IMR-90 (cell line): ENCODE data around the gene GGCT. TPM values are rescaled to one million over a fixed set of nuclear protein-coding genes. Genes with fewer than 3 reads are reported as not detected.

Source experiments
- ATAC-seq: fragments of 200-7000 bp; cut with Tn5 transposase; 2 replicates; pipeline ENCODE4 v1.9.1; 2020; ENCODE audit warnings: low read depth, mild to moderate bottlenecking, moderate library complexity
- BruUV-seq: library from RNA; stranded (reverse); fragments of 400-500 nt; replicated peaks from 2 replicates; lab custom pipeline; 2021; lab: Mats Ljungman, UMichigan
- CTCF ChIA-PET: fragments of 300-600 bp; formaldehyde crosslinking; extraction: SDS; loops from one replicate; lab custom pipeline; 2021; ENCODE audit warnings: antibody characterized with exemption; lab: Yijun Ruan, JAX
- POLR2A ChIA-PET: fragments of 300-600 bp; sonication (Branson Sonifier 250); formaldehyde crosslinking; loops from one replicate; lab custom pipeline; 2022; ENCODE audit warnings: antibody characterized with exemption; ENCODE audit not compliant: unreplicated experiment; lab: Charles Lee
- DNase-seq: peaks from one replicate; pipeline ENCODE4 v3.0.0; 2013
- H2AFZ ChIP-seq: replicated peaks from 2 replicates; pipeline ENCODE3; 2013; ENCODE audit warnings: low read length, mild to moderate bottlenecking; ENCODE audit not compliant: poor library complexity
- H2AK5ac ChIP-seq: 2 replicates; pipeline ENCODE4 v1.6.1; 2013; ENCODE audit warnings: low read depth, low read length, inconsistent platforms
- H2AK9ac ChIP-seq: replicated peaks from 2 replicates; pipeline ENCODE3; 2013; ENCODE audit warnings: mild to moderate bottlenecking, low read depth, low read length, moderate library complexity; ENCODE audit not compliant: poor library complexity
- H2BK120ac ChIP-seq: 2 replicates; pipeline ENCODE4 v1.6.1; 2013; ENCODE audit warnings: low read depth, low read length, inconsistent platforms
- H2BK15ac ChIP-seq: 3 replicates; pipeline ENCODE4 v1.6.1; 2013; ENCODE audit warnings: low read depth, low read length, inconsistent platforms
- H2BK20ac ChIP-seq: 2 replicates; pipeline ENCODE4 v1.6.1; 2013; ENCODE audit warnings: low read depth, mild to moderate bottlenecking, inconsistent platforms, low read length, moderate library complexity
- H2BK5ac ChIP-seq: 2 replicates; pipeline ENCODE4 v1.6.1; 2013; ENCODE audit warnings: mild to moderate bottlenecking, low read depth, low read length, inconsistent platforms; ENCODE audit not compliant: poor library complexity, severe bottlenecking
- H3K14ac ChIP-seq: replicated peaks from 2 replicates; pipeline ENCODE4 v1.6.1; 2013; ENCODE audit warnings: low read depth, low read length, inconsistent platforms
- H3K18ac ChIP-seq: 2 replicates; pipeline ENCODE4 v1.6.1; 2013; ENCODE audit warnings: low read depth, low read length, control low read depth
- H3K23ac ChIP-seq: 2 replicates; pipeline ENCODE4 v1.6.1; 2013; ENCODE audit warnings: low read depth, low read length, inconsistent platforms
- H3K27ac ChIP-seq: 2 replicates; pipeline ENCODE4 v1.5.1; 2013; ENCODE audit warnings: mild to moderate bottlenecking, control low read depth, low read length; ENCODE audit not compliant: insufficient read depth
- H3K27me3 ChIP-seq: 2 replicates; pipeline ENCODE4 v1.6.1; 2013; ENCODE audit warnings: low read length; ENCODE audit not compliant: control insufficient read depth, insufficient read depth
- H3K36me3 ChIP-seq: 2 replicates; pipeline ENCODE4 v1.6.1; 2013; ENCODE audit warnings: low read length, mixed read lengths; ENCODE audit not compliant: control insufficient read depth, insufficient read depth
- H3K4ac ChIP-seq: 2 replicates; pipeline ENCODE4 v1.6.1; 2013; ENCODE audit warnings: low read depth, low read length, inconsistent platforms
- H3K4me1 ChIP-seq: 2 replicates; pipeline ENCODE4 v1.6.1; 2013; ENCODE audit warnings: low read length, mixed read lengths; ENCODE audit not compliant: control insufficient read depth, insufficient read depth
- H3K4me2 ChIP-seq: 2 replicates; pipeline ENCODE4 v1.6.1; 2013; ENCODE audit warnings: low read depth, mild to moderate bottlenecking, control low read depth, low read length, moderate library complexity
- H3K4me3 ChIP-seq: 2 replicates; pipeline ENCODE4 v1.5.1; 2013; ENCODE audit warnings: low read depth, mild to moderate bottlenecking, control low read depth, low read length, moderate library complexity; ENCODE audit not compliant: insufficient read depth
- H3K56ac ChIP-seq: 2 replicates; pipeline ENCODE4 v1.6.1; 2013; ENCODE audit warnings: low read length, inconsistent platforms; ENCODE audit not compliant: insufficient read depth; ENCODE audit errors: extremely low read depth
- H3K79me1 ChIP-seq, 2 experiments: 2 replicates each; pipeline ENCODE4 v1.6.1; 2013; ENCODE audit warnings: low read length in 2 of 2, inconsistent platforms in 1 of 2, low read depth in 1 of 2
- H3K9ac ChIP-seq: 2 replicates; pipeline ENCODE4 v1.6.1; 2013; ENCODE audit warnings: low read depth, low read length, control low read depth
- H3K9me1 ChIP-seq: 2 replicates; pipeline ENCODE4 v1.6.1; 2013; ENCODE audit warnings: low read length, inconsistent platforms; ENCODE audit not compliant: insufficient read depth
- H3K9me3 ChIP-seq: 2 replicates; pipeline ENCODE4 v1.6.1; 2013; ENCODE audit warnings: low read length; ENCODE audit not compliant: control insufficient read depth, insufficient read depth
- H4K20me1 ChIP-seq: 2 replicates; pipeline ENCODE4 v1.6.1; 2013; ENCODE audit warnings: low read length, inconsistent platforms; ENCODE audit not compliant: insufficient read depth
- H4K5ac ChIP-seq: 2 replicates; pipeline ENCODE4 v1.6.1; 2013; ENCODE audit warnings: mild to moderate bottlenecking, low read depth, low read length, control low read depth
- H4K8ac ChIP-seq, 2 experiments: 2 replicates each; pipeline ENCODE4 v1.6.1; 2013; ENCODE audit warnings: low read depth in 2 of 2, low read length in 2 of 2, control low read depth in 1 of 2, inconsistent platforms in 1 of 2
- H4K91ac ChIP-seq: 2 replicates; pipeline ENCODE4 v1.6.1; 2013; ENCODE audit warnings: low read depth, low read length, inconsistent platforms; ENCODE audit not compliant: insufficient read depth
- BHLHE40 ChIP-seq: fragments of 150-350 bp; IDR thresholded peaks from 2 replicates; pipeline ENCODE4 v1.6.1; 2016; ENCODE audit warnings: mild to moderate bottlenecking, low read depth, low read length
- CEBPB ChIP-seq: IDR thresholded peaks from 2 replicates; pipeline ENCODE4 v1.6.1; 2012; ENCODE audit warnings: low read depth, low read length, improper control_type of control experiment
- CHD1 ChIP-seq: IDR thresholded peaks from 2 replicates; pipeline ENCODE4 v1.6.1; 2012; ENCODE audit warnings: low read depth, low read length, improper control_type of control experiment
- FOS ChIP-seq: fragments of 150-350 bp; IDR thresholded peaks from 2 replicates; pipeline ENCODE4 v1.6.1; 2016; ENCODE audit warnings: low read depth, low read length
- MAFK ChIP-seq: IDR thresholded peaks from 2 replicates; pipeline ENCODE4 v1.6.1; 2012; ENCODE audit warnings: low read depth, low read length, improper control_type of control experiment
- MAZ ChIP-seq: IDR thresholded peaks from 2 replicates; pipeline ENCODE4 v1.6.1; 2012; ENCODE audit warnings: low read depth, mild to moderate bottlenecking, low read length, improper control_type of control experiment, moderate library complexity, borderline replicate concordance
- MXI1 ChIP-seq: IDR thresholded peaks from 2 replicates; pipeline ENCODE4 v1.6.1; 2012; ENCODE audit warnings: low read depth, mild to moderate bottlenecking, low read length, moderate library complexity, borderline replicate concordance
- NFE2L2 ChIP-seq: fragments of 150-350 bp; IDR thresholded peaks from 2 replicates; pipeline ENCODE4 v1.6.1; 2016; ENCODE audit warnings: low read depth, mild to moderate bottlenecking, low read length
- POLR2A ChIP-seq: IDR thresholded peaks from 2 replicates; pipeline ENCODE4 v1.6.1; 2012; ENCODE audit warnings: mild to moderate bottlenecking, low read depth, low read length
- RAD21 ChIP-seq: IDR thresholded peaks from 2 replicates; pipeline ENCODE4 v1.6.1; 2012; ENCODE audit warnings: low read length, improper control_type of control experiment
- RCOR1 ChIP-seq: IDR thresholded peaks from 2 replicates; pipeline ENCODE4 v1.6.1; 2012; ENCODE audit warnings: mild to moderate bottlenecking, low read length, improper control_type of control experiment; ENCODE audit not compliant: insufficient replicate concordance
- RFX5 ChIP-seq: IDR thresholded peaks from 2 replicates; pipeline ENCODE4 v1.8.0; 2012; ENCODE audit warnings: low read depth, mild to moderate bottlenecking, low read length, moderate library complexity
- SMC3 ChIP-seq: fragments of 150-350 bp; IDR thresholded peaks from 2 replicates; pipeline ENCODE4 v1.6.1; 2016; ENCODE audit warnings: low read depth, mild to moderate bottlenecking, antibody characterized with exemption, low read length, moderate library complexity
- dilution Hi-C: fragments of 300-500 bp; cut with HindIII; formaldehyde crosslinking; loops from one replicate; pipeline ENCODE4 v1.14.3; 2018; ENCODE audit warnings: low sequenced_read_pairs; ENCODE audit not compliant: unreplicated experiment
- in situ Hi-C: fragments of 300-500 bp; cut with MboI; formaldehyde crosslinking; loops from 3 replicates; pipeline ENCODE4 v1.14.3; 2019; ENCODE audit warnings: low sequenced_read_pairs, inconsistent platforms, mixed read lengths
- intact Hi-C: fragments of 100-400 bp; cut with micrococcal nuclease; formaldehyde crosslinking; loops from 2 replicates; pipeline ENCODE4 v1.10.0; 2022
- polyA plus RNA-seq, 3 experiments: library from polyadenylated mRNA; depleted of rRNA; stranded (reverse); fragments of >200 nt; gene quantifications; 2 replicates each; pipeline ENCODE4 v1.2.3, GENCODE V29; 2012; ENCODE audit warnings: low replicate concordance in 1 of 3
- total RNA-seq: library from RNA; depleted of rRNA; stranded (reverse); fragments of >200 nt; gene quantifications from 2 replicates; pipeline ENCODE4 v1.2.3, GENCODE V29; 2012
- TF ChIP-seq, protein P1 (sequence below): fragments of 150-350 bp; IDR thresholded peaks from 2 replicates; pipeline ENCODE4 v1.6.1; 2016; ENCODE audit warnings: low read depth, mild to moderate bottlenecking, low read length, moderate library complexity, borderline replicate concordance
- TF ChIP-seq, protein P2 (sequence below): fragments of 150-350 bp; IDR thresholded peaks from 2 replicates; pipeline ENCODE4 v1.6.1; 2017; ENCODE audit warnings: mild to moderate bottlenecking, antibody characterized with exemption, low read length, low read depth

The GGCT gene
- total and polyA plus RNA-seq, 2 of the 4 experiments (the other 2 are of a cell fraction) = 12.0 to 18.6 TPM

DNA sequence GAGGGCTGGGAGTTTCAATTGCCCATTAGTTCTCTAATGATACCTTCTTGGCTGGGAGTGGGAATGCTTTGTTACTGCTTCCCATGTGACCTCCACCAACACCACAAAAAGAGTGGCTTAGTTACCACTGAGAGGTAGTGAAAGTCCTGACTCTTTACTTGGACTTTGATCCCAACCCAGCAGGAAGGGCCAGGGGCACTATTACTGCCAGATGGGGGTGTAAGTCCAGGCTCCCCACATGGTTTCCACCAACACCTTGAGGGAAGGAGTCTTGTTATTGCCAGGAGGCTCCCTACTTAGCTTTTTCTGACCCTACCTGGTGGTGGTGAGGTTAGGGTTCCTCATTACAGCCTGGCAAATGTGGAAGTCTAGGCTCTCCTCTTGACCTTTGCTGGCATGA lies 11.4 kb downstream of the GGCT start:
- no peak overlapping the region for H2AFZ ChIP-seq
- no peak overlapping the region for H2BK20ac ChIP-seq
- no peak overlapping the region for H4K91ac ChIP-seq
- no peak overlapping the region for H3K4me3 ChIP-seq
- no peak overlapping the region for H3K27ac ChIP-seq
- 0 out of 2 replicates have a peak, but pooled peaks cover 2% of the 10 kb centered on the region for H3K36me3 ChIP-seq
- no peak overlapping the region for H3K4ac ChIP-seq
- no peak overlapping the region for H2BK15ac ChIP-seq
- H2BK5ac ChIP-seq = no peak overlapping the region
- H2AK5ac ChIP-seq = no peak overlapping the region
- no peak for ATAC-seq
- in situ Hi-C loops = no loop called here
- no peak overlapping the region for H2AK9ac ChIP-seq
- H3K9ac ChIP-seq = no peak overlapping the region
- no peak overlapping the region for H3K23ac ChIP-seq
- no peak overlapping the region for H3K18ac ChIP-seq
- H4K20me1 ChIP-seq = no peaks in the 10 kb centered on the region
- H3K9me3 ChIP-seq = peaks cover 5% of the 10 kb centered on the region; the same call in 1 of the 2 replicates
- dilution Hi-C loops = no loop called here
- intact Hi-C loops = no loop called here
- H4K5ac ChIP-seq = no peak overlapping the region
- no peak overlapping the region for H3K4me2 ChIP-seq
- no peaks in the 10 kb centered on the region for H3K27me3 ChIP-seq
- no peaks in the 10 kb centered on the region for H3K9me1 ChIP-seq
- POLR2A ChIA-PET = no interaction called here
- CTCF ChIA-PET = no interaction called here
- BruUV-seq = no TSS peak
- no peak for DNase-seq
- no peaks in the 10 kb centered on the region for H3K79me1 ChIP-seq
- H2BK120ac ChIP-seq = no peak overlapping the region
- no peak overlapping the region for H3K14ac ChIP-seq
- TF ChIP-seq RFX5 (no peak), SMC3 (no peak), POLR2A (no peak), BHLHE40 (no peak), CEBPB (no peak), MAZ (no peak), FOS (no peak), CHD1 (no peak), NFE2L2 (no peak), RCOR1 (no peak), RAD21 (no peak), MXI1 (no peak), MAFK (no peak)
- TF ChIP-seq, protein P1, sequence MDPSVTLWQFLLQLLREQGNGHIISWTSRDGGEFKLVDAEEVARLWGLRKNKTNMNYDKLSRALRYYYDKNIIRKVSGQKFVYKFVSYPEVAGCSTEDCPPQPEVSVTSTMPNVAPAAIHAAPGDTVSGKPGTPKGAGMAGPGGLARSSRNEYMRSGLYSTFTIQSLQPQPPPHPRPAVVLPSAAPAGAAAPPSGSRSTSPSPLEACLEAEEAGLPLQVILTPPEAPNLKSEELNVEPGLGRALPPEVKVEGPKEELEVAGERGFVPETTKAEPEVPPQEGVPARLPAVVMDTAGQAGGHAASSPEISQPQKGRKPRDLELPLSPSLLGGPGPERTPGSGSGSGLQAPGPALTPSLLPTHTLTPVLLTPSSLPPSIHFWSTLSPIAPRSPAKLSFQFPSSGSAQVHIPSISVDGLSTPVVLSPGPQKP = no peak
- TF ChIP-seq, protein P2, sequence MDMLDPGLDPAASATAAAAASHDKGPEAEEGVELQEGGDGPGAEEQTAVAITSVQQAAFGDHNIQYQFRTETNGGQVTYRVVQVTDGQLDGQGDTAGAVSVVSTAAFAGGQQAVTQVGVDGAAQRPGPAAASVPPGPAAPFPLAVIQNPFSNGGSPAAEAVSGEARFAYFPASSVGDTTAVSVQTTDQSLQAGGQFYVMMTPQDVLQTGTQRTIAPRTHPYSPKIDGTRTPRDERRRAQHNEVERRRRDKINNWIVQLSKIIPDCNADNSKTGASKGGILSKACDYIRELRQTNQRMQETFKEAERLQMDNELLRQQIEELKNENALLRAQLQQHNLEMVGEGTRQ = no peak
- no peaks in the 10 kb centered on the region for H3K4me1 ChIP-seq
- H4K8ac ChIP-seq = no peak overlapping the region
- H3K56ac ChIP-seq = no peak overlapping the region
